Measurements from ENCODE around the gene BIN1. TPM values are rescaled to one million over a fixed set of nuclear protein-coding genes. Genes with fewer than 3 reads are reported as not detected.
A peak's percentile ranks its signal among the peaks of the same experiment; 100 is the strongest.

Gene BIN1
- total RNA-seq, 2 donors from 2014 or later: 24.9 to 30.1 TPM

DNA sequence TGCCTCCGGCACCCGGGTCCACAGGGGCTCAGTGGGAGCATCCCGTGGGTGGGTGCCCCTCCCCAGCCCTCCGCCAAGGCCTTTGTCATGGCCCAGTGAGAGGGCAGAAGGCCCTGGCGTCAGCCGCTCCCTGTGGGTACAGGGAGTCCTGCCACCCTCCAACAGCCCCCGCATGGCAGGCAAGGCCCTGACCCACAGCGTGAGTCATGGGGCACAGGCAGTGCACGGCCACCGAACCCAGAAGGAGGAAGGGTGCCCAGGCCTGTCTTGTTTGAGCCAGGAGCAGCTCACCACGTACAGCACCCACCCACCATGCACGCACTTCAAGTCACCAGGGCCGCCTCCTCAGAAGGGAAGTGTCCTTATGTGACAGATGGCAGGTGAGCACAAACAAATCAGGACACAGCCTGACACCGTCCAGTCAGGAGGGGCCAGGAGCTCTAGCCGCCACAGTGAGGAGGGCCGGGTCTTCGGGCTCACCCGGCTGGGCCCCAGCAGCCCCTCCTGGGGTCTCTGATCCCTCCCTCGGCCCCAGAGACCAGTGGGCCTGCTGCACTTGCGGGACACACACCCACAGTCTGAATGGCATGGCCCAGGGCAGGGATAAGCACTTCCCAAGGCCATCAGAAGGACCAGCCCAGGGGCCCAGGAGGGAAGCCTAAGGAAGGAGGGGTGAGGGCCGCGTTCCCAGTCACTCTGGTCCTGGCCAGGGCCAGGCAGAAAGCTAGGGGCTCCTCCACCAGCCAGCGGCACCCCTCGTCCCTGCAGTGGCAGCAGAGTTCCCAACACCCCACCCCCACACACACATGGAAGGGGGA is 25.8 kb downstream of the BIN1 start:
- ATAC-seq (ENCODE audit: insufficient number of reproducible peaks, low FRiP score, low read depth): no peak
- H3K36me3 ChIP-seq: no peaks in the 10 kb centered on the region
- no peak for DNase-seq (ENCODE audit: low spot score)
- no peak overlapping the region for H3K27ac ChIP-seq
- H3K27me3 ChIP-seq (replicated peaks; ENCODE audit: insufficient read depth): no peaks in the 10 kb centered on the region
- no peaks in the 10 kb centered on the region for H3K9me3 ChIP-seq
- H3K4me3 ChIP-seq: peak overlapping the region; percentile 30
- TF ChIP-seq, protein P1, sequence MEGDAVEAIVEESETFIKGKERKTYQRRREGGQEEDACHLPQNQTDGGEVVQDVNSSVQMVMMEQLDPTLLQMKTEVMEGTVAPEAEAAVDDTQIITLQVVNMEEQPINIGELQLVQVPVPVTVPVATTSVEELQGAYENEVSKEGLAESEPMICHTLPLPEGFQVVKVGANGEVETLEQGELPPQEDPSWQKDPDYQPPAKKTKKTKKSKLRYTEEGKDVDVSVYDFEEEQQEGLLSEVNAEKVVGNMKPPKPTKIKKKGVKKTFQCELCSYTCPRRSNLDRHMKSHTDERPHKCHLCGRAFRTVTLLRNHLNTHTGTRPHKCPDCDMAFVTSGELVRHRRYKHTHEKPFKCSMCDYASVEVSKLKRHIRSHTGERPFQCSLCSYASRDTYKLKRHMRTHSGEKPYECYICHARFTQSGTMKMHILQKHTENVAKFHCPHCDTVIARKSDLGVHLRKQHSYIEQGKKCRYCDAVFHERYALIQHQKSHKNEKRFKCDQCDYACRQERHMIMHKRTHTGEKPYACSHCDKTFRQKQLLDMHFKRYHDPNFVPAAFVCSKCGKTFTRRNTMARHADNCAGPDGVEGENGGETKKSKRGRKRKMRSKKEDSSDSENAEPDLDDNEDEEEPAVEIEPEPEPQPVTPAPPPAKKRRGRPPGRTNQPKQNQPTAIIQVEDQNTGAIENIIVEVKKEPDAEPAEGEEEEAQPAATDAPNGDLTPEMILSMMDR (IDR thresholded peaks at IDR 0.05): no peak
- peaks cover 13 to 21% of the 10 kb centered on the region in 2 donors for H3K4me1 ChIP-seq (ENCODE audit: control insufficient read depth in 1 of 2, low read depth in 2 of 2)

DNA sequence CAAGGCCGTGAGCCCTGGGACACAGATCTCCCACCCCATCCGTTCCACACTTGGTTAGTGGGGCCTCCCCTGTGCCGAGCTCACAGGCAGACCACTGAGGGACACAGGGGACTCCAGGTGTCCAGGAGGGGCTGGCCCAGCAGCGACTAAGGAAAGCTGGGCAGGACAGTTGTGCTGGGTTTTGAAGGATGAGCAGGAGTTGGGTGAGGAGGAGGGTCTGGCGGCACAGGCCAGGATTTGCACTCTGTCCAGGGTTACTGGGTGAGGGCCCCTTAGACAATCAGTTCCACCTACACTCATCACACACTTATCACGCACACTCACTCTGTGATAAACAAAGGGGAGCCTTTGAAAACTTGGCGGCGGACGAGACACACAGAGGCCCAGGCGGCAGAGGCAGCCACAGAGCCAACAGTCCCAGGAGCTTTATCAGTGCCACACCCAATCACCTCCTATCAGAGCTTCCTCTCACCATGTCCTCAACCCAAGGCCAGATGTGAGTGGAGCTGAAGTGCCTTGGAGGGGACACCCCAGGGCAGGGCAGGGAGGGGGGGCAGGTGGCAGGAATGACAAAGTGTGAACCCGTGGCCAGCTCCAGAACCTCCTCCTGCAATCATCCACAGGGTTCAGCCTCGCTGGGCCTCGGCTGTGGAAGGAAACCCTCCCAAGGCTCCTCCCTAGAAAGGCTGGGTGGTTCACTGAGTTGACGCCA is 26.6 kb downstream of the BIN1 start:
- Histone ChIP-seq H3K9me3 (no peaks in the 10 kb centered on the region), H3K4me1 (ENCODE audit: control insufficient read depth in 1 of 2, low read depth in 2 of 2) (peaks cover 13 to 19% of the 10 kb centered on the region in 2 donors), H3K27me3 (replicated peaks; ENCODE audit: insufficient read depth) (no peaks in the 10 kb centered on the region), H3K4me3 (peak overlapping the region; percentile 22), H3K36me3 (no peaks in the 10 kb centered on the region), H3K27ac (no peak overlapping the region)
- DNase-seq (ENCODE audit: low spot score) (no peak), ATAC-seq (ENCODE audit: insufficient number of reproducible peaks, low FRiP score, low read depth) (no peak)
- TF ChIP-seq, protein P1 (IDR thresholded peaks at IDR 0.05): no peak

DNA sequence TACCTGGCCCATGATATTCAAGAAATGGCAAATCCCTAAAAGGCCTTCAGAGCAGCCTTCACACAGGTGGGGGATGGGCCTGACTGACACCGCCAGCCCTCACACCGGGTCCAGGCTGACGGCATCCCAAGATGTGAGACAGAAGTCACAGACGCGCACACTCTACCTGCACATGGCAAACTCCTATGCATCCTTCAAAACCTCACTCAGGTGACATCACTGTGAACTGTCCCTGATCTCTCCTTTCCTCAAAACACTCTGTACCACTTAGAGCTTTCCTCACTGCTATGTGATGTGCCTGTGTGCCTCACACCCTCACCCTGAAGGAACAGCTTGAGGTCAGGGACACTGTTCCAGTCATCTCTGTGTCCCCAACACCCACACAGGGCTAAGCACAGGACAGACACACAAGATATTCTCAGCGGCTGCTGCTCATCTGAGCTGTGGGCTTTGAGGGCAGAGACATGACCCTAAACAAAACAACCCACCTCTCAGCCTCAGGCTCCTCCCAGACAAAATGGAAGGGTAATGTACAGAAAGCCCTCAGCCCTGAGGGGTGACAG is 27.5 kb downstream of the BIN1 start:
- Histone ChIP-seq H3K4me1 (ENCODE audit: control insufficient read depth in 1 of 2, low read depth in 2 of 2) (peaks cover 9% of the 10 kb centered on the region in 2 donors), H3K27me3 (replicated peaks; ENCODE audit: insufficient read depth) (no peaks in the 10 kb centered on the region), H3K36me3 (no peaks in the 10 kb centered on the region), H3K9me3 (no peaks in the 10 kb centered on the region), H3K4me3 (no peak overlapping the region), H3K27ac (no peak overlapping the region)
- DNase-seq (ENCODE audit: low spot score) (no peak), ATAC-seq (ENCODE audit: insufficient number of reproducible peaks, low FRiP score, low read depth) (no peak)
- TF ChIP-seq, protein P1 (IDR thresholded peaks at IDR 0.05): no peak

DNA sequence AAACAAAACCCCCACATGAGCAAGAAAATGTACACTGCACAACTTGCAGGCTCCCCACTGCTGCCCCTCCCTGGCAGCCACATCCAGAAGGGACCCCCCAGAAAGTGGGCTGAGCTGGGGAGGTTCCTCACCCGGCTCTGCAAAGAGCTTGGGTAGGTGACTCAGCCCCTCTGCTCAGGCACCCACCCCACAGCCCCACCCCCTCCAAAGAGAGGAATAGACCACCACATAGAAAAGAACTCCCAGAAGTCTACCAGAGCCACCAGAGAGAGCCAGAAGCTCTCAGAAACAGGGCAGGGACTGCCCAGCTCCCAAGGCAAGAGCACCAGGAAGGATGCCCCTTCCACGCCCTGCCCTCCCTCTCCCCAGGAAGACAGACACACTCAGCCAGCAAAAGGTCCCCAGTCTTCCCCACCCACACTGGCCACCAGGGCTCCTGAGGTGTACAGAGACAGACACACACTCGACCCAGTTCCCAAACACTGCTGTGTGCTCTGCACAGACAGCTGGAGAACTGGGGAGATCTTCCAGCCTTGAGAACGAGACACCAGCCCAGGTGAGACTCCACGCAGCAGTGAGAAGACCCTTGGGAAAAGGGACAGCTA is 28.2 kb downstream of the BIN1 start:
- TF ChIP-seq, protein P1 (IDR thresholded peaks at IDR 0.05): no peak
- Histone ChIP-seq H3K4me3 (no peak overlapping the region), H3K36me3 (no peaks in the 10 kb centered on the region), H3K4me1 (ENCODE audit: control insufficient read depth in 1 of 2, low read depth in 2 of 2) (peaks cover 5 to 7% of the 10 kb centered on the region in 2 donors), H3K9me3 (no peaks in the 10 kb centered on the region), H3K27me3 (replicated peaks; ENCODE audit: insufficient read depth) (no peaks in the 10 kb centered on the region), H3K27ac (no peak overlapping the region)
- ATAC-seq (ENCODE audit: insufficient number of reproducible peaks, low FRiP score, low read depth) (no peak), DNase-seq (ENCODE audit: low spot score) (no peak)

DNA sequence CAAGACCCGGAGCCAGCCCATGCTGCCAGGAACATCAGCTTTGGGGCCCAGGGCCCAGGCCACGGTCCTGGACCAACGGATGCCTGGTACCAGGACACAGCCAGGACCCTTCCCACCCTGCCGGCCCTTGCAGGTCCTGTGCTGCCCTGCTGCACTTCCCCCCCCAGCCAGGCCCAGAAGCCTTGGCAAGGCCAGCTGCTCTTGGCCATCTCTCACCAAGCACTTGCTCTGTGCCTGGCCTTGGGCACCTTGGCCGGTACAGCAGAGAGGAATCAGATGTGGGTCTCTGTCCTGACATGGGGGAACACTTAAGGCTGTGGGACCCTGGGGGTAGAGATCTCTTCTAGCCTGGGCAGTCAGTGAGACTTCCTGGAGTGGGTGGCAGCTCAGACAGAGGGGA is 28.9 kb downstream of the BIN1 start:
- TF ChIP-seq, protein P1 (IDR thresholded peaks at IDR 0.05): no peak
- Histone ChIP-seq H3K36me3 (no peaks in the 10 kb centered on the region), H3K4me3 (no peak overlapping the region), H3K27ac (no peak overlapping the region), H3K27me3 (replicated peaks; ENCODE audit: insufficient read depth) (no peaks in the 10 kb centered on the region), H3K9me3 (no peaks in the 10 kb centered on the region), H3K4me1 (ENCODE audit: control insufficient read depth in 1 of 2, low read depth in 2 of 2) (peaks cover 0 to 2% of the 10 kb centered on the region in 2 donors)
- DNase-seq (ENCODE audit: low spot score): no peak
- ATAC-seq (ENCODE audit: insufficient number of reproducible peaks, low FRiP score, low read depth): no peak
